Loucy (cell line): ENCODE results near the gene APBB2.

Source experiments
- H2AFZ ChIP-seq: fragments of 200-600 bp; sonication (generic); 2 replicates; pipeline ENCODE4 v1.6.0; 2016; ENCODE audit warnings: antibody characterized with exemption, mild to moderate bottlenecking, low read length, moderate library complexity
- H3F3A ChIP-seq: fragments of 200-600 bp; 2 replicates; pipeline ENCODE4 v1.6.0; 2016; ENCODE audit warnings: antibody characterized with exemption, low read depth, mild to moderate bottlenecking
- H3K27me3 ChIP-seq: fragments of 200-600 bp; sonication (generic); 2 replicates; pipeline ENCODE4 v1.6.1; 2014; ENCODE audit warnings: low read length, mild to moderate bottlenecking; ENCODE audit not compliant: insufficient read depth, poor library complexity, severe bottlenecking
- H3K36me3 ChIP-seq: fragments of 200-600 bp; sonication (generic); 2 replicates; pipeline ENCODE4 v1.6.1; 2016; ENCODE audit warnings: low read length; ENCODE audit not compliant: insufficient read depth
- H3K4me1 ChIP-seq: fragments of 200-600 bp; sonication (generic); 2 replicates; pipeline ENCODE4 v1.5.1; 2014; ENCODE audit warnings: low read length, mild to moderate bottlenecking; ENCODE audit not compliant: insufficient read depth, poor library complexity, severe bottlenecking
- H3K4me2 ChIP-seq: fragments of 200-600 bp; sonication (generic); 2 replicates; pipeline ENCODE4 v1.6.0; 2014; ENCODE audit warnings: antibody characterized with exemption, low read length, low read depth, mild to moderate bottlenecking; ENCODE audit not compliant: poor library complexity, severe bottlenecking
- H3K4me3 ChIP-seq: fragments of 200-600 bp; sonication (generic); 2 replicates; pipeline ENCODE4 v1.5.1; 2014; ENCODE audit warnings: low read length, mild to moderate bottlenecking, mixed read lengths; ENCODE audit not compliant: poor library complexity, severe bottlenecking
- H3K79me2 ChIP-seq: fragments of 200-600 bp; sonication (generic); 2 replicates; pipeline ENCODE4 v1.6.1; 2014; ENCODE audit warnings: low read length; ENCODE audit not compliant: insufficient read depth
- H3K9ac ChIP-seq: fragments of 200-600 bp; sonication (generic); 2 replicates; pipeline ENCODE4 v1.6.0; 2014; ENCODE audit warnings: mild to moderate bottlenecking, low read depth, low read length, moderate library complexity; ENCODE audit not compliant: poor library complexity, severe bottlenecking
- H3K9me2 ChIP-seq: fragments of 200-600 bp; sonication (generic); replicated peaks from 2 replicates; pipeline ENCODE4 v1.6.1; 2016; ENCODE audit warnings: low read depth, low read length, mixed read lengths
- H3K9me3 ChIP-seq: fragments of 200-600 bp; sonication (generic); 2 replicates; pipeline ENCODE4 v1.6.1; 2014; ENCODE audit warnings: mild to moderate bottlenecking, antibody characterized with exemption, low read length, low read depth; ENCODE audit not compliant: insufficient read depth
- H4K20me1 ChIP-seq: fragments of 200-600 bp; sonication (generic); 2 replicates; pipeline ENCODE4 v1.6.0; 2014; ENCODE audit warnings: antibody characterized with exemption, low read length, mild to moderate bottlenecking; ENCODE audit not compliant: insufficient read depth, poor library complexity, severe bottlenecking
- EZH2phosphoT487 ChIP-seq: fragments of 200-600 bp; IDR thresholded peaks from 2 replicates; pipeline ENCODE4 v1.6.1; 2018; ENCODE audit warnings: antibody characterized with exemption, mild to moderate bottlenecking, moderate library complexity, borderline replicate concordance
- TF ChIP-seq, protein P1 (sequence below): fragments of 200-600 bp; sonication (generic); conservative IDR thresholded peaks from 2 replicates; pipeline ENCODE4 v1.5.1; 2014; ENCODE audit warnings: mild to moderate bottlenecking, antibody characterized with exemption, low read length

APBB2 gene

DNA sequence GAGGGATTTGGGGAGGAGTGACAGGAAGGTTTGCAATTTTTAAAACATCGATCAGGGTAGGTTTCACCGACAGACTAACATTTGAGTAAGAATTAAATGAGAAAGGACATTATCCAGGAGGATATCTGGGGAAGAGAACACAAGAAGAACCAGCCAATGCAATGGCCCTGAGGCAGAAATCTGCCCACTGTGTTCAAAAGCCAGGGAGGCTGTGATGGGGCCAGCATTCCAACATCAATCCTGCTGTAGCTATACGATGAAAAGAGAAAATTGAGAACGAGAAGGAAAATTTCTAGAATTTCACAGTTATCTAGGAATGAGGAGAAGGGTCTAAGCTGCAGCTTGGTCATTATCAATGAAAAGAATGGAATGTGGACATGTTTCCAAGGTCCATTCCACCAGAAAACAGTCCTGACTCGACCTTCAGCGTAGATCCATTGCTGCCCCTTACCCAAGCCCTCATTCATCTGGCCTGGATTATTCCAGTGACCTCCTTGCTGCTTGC is 84.4 kb downstream of the APBB2 start:
- Histone ChIP-seq H3K79me2 (no peaks in the 10 kb centered on the region), H3K9me3 (no peaks in the 10 kb centered on the region), H3K9me2 (no peaks in the 10 kb centered on the region), H3K4me3 (no peak overlapping the region), H2AFZ (no peak overlapping the region), H3K4me1 (no peaks in the 10 kb centered on the region), H3K36me3 (no peaks in the 10 kb centered on the region), H3K9ac (no peak overlapping the region), H3K4me2 (no peak overlapping the region), H3F3A (no peaks in the 10 kb centered on the region), H4K20me1 (no peaks in the 10 kb centered on the region), H3K27me3 (no peaks in the 10 kb centered on the region)
- no peak for TF ChIP-seq EZH2phosphoT487
- TF ChIP-seq, protein P1, sequence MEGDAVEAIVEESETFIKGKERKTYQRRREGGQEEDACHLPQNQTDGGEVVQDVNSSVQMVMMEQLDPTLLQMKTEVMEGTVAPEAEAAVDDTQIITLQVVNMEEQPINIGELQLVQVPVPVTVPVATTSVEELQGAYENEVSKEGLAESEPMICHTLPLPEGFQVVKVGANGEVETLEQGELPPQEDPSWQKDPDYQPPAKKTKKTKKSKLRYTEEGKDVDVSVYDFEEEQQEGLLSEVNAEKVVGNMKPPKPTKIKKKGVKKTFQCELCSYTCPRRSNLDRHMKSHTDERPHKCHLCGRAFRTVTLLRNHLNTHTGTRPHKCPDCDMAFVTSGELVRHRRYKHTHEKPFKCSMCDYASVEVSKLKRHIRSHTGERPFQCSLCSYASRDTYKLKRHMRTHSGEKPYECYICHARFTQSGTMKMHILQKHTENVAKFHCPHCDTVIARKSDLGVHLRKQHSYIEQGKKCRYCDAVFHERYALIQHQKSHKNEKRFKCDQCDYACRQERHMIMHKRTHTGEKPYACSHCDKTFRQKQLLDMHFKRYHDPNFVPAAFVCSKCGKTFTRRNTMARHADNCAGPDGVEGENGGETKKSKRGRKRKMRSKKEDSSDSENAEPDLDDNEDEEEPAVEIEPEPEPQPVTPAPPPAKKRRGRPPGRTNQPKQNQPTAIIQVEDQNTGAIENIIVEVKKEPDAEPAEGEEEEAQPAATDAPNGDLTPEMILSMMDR: no peak

GRCh38 chr4:41129128-41129754 is 85.1 kb downstream of the APBB2 start:
- H3K4me2 ChIP-seq: no peak overlapping the region
- H3K79me2 ChIP-seq: no peaks in the 10 kb centered on the region
- no peaks in the 10 kb centered on the region for H3K36me3 ChIP-seq
- no peak overlapping the region for H2AFZ ChIP-seq
- H3K4me1 ChIP-seq: no peaks in the 10 kb centered on the region
- no peaks in the 10 kb centered on the region for H3K9me2 ChIP-seq
- no peaks in the 10 kb centered on the region for H3K27me3 ChIP-seq
- TF ChIP-seq EZH2phosphoT487: no peak
- TF ChIP-seq, protein P1: no peak
- no peaks in the 10 kb centered on the region for H3F3A ChIP-seq
- H4K20me1 ChIP-seq: no peaks in the 10 kb centered on the region
- no peak overlapping the region for H3K4me3 ChIP-seq
- no peaks in the 10 kb centered on the region for H3K9me3 ChIP-seq
- no peak overlapping the region for H3K9ac ChIP-seq

- Histone ChIP-seq H3K27me3 (no peaks in the 10 kb centered on the region), H3F3A (no peaks in the 10 kb centered on the region), H3K9me3 (no peaks in the 10 kb centered on the region), H3K36me3 (no peaks in the 10 kb centered on the region), H3K79me2 (no peaks in the 10 kb centered on the region), H3K4me3 (no peak overlapping the region), H3K9me2 (no peaks in the 10 kb centered on the region), H3K4me1 (no peaks in the 10 kb centered on the region), H2AFZ (no peak overlapping the region), H3K4me2 (no peak overlapping the region), H3K9ac (no peak overlapping the region), H4K20me1 (no peaks in the 10 kb centered on the region)
- no peak for TF ChIP-seq EZH2phosphoT487
- TF ChIP-seq, protein P1: no peak
Observed at GRCh38 chr4:41125558-41126311, 88.6 kb downstream of the APBB2 start.
